GM15510 (cell line): ENCODE measurements around the gene HEY2.
A peak's percentile ranks its signal among the peaks of the same experiment; 100 is the strongest.

Experiments used
- POLR2A ChIP-seq: IDR thresholded peaks from 3 replicates; pipeline ENCODE4 v1.6.1; 2011; ENCODE audit warnings: borderline replicate concordance; ENCODE audit not compliant: insufficient read length; ENCODE audit errors: extremely low read depth

Gene HEY2

DNA sequence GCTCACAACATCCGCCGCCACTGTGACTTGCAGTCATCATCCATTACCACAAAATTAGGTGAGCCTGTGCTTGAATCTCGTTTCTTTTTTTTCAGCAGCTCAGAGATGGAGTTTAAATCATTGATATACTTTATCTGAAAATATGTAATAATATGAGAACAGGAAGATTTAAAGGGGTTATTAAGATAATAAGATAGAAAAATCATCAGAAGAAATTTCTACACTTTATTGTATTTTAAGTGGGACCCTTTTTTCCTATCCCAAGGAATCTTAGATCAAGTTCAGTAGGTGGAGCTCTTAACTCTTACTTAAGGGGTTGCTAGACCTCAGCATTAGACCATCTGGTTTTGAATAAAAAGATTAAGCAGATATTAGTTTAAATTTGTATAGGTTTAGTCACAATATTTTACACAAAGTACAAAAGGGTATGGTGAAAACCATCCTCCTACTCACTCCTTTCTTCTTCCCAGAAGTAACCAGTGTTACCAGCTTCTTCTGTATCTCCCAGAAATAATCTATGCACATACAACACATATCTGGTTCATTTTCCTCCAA, 32.0 kb downstream of the HEY2 start:
- no peak for TF ChIP-seq POLR2A

DNA sequence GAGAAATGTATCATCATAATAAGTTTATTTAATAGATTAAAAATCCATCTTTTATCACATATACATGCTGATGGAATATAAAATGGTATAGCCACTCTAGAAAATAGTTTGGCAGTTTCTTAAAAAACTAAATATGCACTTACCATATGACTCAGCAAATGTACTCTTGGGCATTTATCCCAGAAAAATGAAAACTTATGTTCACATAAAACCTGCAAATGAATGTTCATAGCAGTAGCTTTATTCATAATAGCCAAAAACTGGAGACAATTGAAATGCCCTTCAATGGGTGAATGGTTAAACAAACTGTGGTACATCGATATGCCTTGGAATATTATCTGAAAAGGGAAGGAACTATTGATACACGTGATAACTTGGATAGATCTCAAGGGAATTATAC, 34.9 kb downstream of the HEY2 start:
- no peak for TF ChIP-seq POLR2A

GRCh38 chr6:125787791-125788190, 38.4 kb downstream of the HEY2 start:
- TF ChIP-seq POLR2A = no peak

GRCh38 chr6:125789167-125789566, 39.7 kb downstream of the HEY2 start:
- no peak for TF ChIP-seq POLR2A

DNA sequence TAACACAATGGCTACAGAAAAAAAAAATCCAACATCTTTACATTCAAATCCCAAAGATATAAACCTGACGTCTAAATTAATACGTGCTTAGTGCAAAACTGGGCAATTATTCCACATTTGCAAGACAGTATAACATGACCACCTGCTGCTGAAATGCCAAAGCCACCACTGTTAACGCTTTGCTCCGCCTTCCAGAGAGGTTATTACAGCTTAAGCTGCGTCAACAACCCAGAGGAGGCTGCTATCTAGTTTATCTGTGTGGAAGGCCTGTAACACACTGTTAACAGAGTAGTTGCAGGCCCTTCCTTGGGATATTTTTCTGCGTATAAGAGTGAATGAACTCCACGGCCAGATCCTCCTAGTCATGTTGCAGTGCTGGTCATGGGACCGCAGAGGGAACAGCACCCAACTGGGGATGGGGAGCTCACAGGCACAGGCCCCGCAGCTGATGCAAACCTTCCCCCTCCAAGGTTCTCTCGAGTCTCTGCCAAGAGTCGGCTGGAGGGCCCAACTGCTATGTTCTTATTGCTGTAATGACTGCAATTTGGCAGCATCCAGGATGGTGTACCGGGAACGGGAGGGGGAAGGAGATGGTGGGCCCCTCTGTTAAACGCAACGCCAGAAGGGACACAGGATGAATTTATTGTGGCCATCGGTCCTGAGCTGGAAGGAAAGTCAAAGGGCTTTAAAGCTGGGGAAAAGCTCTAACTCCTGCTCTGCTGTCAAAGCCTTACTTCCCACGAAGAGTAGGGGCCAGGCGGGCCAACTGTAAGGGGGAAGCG, 40.3 kb downstream of the HEY2 start:
- TF ChIP-seq POLR2A = no peak

DNA sequence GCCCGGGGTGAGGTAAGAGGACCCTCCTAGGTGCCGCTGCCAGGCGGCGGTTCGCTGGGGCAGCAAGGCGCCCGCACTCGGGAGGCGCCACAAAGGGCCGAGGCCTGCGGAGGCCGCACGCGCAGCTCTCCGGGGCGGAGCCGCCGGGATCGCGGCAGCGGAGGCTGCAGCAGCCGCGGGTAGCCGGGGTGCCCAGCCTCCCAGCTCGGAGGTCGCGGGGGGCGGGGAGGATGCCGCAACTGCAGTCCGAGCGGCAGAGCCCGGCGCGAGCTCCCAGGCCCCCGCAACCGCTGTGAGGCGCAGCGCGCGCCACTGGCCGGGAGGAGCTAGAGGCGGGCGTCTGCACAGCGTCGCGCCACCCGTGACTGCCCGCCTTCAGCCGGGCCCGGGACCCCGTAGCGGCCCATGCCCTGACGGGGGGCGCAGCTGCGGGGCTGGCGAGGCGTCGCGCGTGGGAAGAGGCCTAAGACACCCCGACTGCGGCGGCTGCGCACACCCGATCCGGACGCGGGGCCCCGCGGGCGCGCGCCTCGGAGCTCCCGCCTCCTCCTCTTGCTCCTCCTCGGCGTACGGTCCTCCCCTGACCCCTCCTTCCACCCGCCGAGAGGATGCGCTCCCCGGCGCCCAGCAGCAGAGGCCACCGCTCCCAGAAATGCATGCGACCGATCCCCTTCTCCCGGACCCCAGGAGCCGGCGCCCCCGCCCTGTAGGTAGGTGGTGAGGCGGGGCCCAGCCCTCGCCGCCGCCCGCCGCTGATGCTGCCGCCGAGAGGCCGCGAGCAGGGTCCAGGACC, 41.1 kb downstream of the HEY2 start, which contains the start of gene NCOA7:
Gene NCOA7 (plus strand): TSS at position 603 of the 793 bp plus-strand sequence. CDS start 24,395 bp downstream, outside the sequence.
- peak; percentile 78 for TF ChIP-seq POLR2A

DNA sequence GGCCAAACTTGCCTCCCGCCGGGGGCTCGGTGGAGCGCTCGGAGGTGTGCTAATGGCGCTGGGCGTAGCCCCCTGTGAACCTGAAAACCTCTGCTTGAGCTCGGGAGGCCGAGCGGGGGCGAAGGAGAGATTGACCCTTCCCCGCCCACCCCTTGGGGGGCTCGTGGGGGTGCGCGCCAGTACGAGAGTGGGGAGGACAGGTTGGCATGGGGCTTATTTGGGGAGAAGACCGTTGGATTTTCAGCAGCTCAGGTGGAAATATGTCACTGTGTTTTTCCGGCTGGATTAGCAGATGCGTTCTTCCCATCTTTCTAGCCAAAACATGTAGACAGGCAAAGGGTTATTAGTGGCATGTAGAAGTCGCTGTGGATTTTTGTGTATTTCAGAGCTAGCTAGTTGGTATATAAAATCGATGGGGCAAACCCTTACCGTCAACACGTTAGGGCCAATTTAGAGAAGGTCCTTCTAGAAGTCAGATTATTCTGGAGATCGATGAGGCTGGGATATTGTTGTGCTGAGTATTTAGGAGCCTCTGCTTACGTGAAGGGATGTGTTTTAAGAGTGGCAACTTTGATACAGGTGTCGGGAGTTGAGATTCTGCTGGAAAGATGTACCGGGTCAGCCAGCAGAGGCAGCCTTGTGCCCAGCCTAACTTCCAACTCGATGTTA, 41.9 kb downstream of the HEY2 start:
- no peak for TF ChIP-seq POLR2A

DNA sequence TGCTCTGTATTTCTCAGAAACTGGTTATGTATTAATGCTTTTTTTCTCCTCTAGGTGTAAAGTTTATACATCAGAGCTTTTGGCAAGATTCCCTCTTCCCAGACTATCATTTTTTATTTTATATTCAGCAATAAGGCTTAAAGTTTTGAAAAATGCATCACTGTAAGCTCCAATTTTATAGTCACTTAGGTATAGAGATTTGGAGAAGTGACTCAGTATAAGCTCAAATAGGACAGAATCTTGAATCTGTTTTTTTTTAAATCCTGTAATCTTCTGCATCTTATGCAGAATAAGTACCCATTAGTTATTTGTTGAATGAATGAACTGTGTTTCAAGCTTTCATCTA, 42.4 kb downstream of the HEY2 start:
- TF ChIP-seq POLR2A = no peak

GRCh38 chr6:125792172-125792571, 42.7 kb downstream of the HEY2 start:
- no peak for TF ChIP-seq POLR2A

DNA sequence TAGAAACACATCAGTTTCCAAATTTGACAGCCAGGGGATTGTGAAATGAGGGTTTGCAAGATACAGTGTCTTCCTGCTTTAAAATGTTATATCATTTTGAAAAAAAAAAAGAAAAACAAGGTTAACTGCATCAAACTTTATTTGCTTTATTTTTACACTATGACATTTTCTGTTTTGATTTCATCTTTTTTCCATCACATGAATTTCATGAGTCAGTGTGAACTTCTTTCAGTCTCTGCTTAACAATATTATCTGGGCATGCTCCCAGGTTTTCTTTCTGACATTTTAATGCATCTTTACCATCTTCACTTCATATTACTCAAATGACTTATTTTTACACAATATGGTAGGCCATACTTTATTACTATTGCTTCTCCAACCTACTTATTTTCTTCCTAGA, 43.2 kb downstream of the HEY2 start:
- TF ChIP-seq POLR2A = no peak

GRCh38 chr6:125793280-125793679, 43.8 kb downstream of the HEY2 start:
- no peak for TF ChIP-seq POLR2A

DNA sequence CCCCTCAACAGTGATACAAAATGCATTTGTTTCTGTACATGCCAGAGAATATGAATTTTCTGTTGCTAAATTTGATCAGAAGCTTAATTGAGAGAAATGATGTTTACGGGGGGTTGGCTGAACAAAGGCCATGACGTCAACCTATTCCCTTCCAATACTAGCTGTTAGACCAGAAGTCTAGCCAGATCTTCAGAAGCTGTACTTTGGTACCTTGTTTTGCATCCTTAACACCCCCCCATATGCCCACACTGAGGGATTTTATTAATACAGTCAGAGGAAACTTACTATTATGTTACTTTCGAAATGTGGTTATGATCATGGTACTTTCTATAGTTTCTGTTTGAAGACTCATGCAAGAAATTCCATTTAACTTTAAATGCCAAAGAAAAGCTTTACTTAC, 44.4 kb downstream of the HEY2 start:
- no peak for TF ChIP-seq POLR2A

DNA sequence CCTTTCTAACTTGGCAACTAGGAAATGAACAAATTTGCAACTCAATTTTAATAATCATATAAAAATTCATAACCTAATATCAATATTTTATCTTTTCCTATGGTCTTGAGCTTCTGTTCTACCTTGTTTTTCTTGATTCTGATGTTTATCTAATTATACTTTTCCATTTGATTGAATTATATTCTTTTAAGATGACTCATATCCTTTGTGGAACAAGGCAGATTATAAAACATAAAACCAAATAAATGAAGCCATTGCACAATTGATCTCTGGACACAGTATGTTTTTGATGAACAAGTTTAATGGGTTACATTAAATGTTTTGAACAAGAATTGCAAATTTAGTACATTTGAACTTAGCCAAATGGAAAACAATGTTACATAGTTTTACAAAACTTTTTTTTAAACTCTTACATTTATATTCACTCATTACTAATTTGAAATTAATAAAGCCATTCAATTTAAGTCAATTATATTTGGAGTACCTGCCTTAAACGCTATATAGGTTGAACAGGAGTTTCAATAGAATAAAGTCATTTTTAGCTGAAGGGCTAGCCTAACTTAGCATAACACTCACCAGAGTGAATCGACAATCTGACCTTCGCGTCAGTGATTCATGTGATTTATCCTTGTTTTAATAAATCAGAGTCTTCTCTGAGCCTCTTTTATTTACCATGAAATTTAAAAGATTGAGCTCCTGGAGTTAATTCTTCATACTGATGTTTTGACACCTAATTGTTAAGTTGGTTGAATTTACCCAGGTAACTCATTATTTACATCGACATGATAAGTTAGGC, 45.1 kb downstream of the HEY2 start:
- no peak for TF ChIP-seq POLR2A

- no peak for TF ChIP-seq POLR2A
These were observed 45.9 kb downstream of the HEY2 start for GRCh38 chr6:125795301-125795700.
